Measurements from ENCODE around the gene TBC1D5. TPM values are rescaled to one million over a fixed set of nuclear protein-coding genes. Genes with fewer than 3 reads are reported as not detected.

TBC1D5 gene
- total RNA-seq, 1 donor from 2014 or later = 75.6 TPM

DNA sequence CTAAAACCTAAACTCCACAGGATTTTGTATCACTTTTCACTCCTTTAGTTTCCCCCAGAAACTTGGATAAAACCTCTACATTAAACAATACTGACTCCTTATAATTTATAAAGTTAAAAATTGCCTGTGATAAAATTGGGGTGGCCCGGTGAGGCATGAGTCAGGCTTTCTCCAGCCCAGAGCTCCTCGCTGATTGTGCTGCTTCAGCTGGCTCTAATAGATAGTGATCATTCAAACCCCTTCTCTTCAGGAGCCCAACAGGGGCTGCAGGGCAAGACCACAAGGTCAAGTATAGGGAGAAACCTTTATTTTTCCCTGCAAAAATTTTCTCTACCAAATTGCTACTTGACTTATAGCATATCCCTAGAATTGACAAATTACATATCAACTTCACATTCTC lies 549.4 kb downstream of the TBC1D5 start:
- TF ChIP-seq, protein P1, sequence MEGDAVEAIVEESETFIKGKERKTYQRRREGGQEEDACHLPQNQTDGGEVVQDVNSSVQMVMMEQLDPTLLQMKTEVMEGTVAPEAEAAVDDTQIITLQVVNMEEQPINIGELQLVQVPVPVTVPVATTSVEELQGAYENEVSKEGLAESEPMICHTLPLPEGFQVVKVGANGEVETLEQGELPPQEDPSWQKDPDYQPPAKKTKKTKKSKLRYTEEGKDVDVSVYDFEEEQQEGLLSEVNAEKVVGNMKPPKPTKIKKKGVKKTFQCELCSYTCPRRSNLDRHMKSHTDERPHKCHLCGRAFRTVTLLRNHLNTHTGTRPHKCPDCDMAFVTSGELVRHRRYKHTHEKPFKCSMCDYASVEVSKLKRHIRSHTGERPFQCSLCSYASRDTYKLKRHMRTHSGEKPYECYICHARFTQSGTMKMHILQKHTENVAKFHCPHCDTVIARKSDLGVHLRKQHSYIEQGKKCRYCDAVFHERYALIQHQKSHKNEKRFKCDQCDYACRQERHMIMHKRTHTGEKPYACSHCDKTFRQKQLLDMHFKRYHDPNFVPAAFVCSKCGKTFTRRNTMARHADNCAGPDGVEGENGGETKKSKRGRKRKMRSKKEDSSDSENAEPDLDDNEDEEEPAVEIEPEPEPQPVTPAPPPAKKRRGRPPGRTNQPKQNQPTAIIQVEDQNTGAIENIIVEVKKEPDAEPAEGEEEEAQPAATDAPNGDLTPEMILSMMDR (IDR thresholded peaks at IDR 0.05) = no peak
- ATAC-seq = no peak
- no peaks in the 10 kb centered on the region for H3K9me3 ChIP-seq

DNA sequence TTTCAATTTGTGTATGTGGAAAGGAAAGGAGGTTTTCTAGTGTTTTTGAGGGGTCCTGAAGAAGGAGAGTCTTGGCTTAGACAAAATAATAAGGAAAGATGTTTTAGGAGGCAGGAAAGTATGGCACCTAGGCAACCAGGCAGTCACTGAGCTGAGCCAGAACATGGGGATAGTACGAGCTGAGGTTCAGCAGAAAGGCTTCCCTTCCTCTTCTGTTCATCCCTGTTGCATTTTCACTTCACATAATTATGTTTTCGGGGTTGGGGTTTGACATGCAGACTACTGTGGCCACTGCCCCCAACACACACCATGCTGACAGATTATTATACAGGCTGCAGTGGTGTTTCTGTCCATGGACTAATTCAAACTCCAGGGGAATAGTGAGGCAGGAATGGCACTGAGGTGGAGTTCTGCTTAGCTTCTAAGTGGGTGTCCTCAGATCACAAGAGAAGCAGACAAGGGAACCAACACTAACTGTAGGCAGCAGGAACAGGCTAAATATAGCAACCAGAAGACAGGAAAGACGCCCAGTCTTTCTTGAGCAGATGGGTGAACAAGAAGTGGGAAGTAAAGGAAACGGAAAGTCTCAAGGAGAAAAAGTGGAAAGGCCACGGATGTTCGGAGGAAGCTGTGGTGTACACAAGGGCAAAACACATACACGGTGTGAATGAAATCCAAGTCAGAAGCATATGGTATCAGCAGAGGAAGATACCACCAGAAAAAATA lies 551.9 kb downstream of the TBC1D5 start:
- ATAC-seq = peak in 1 of 2 donors; percentile 41
- intact Hi-C loops (cut with DNase I) = no loop called here
- Histone ChIP-seq H3K36me3 (no peaks in the 10 kb centered on the region), H3K9me3 (no peaks in the 10 kb centered on the region), H3K27me3 (ENCODE audit: low read depth) (no peaks in the 10 kb centered on the region), H3K27ac (no peak overlapping the region), H3K4me3 (no peak overlapping the region), H3K4me1 (peaks cover 13% of the 10 kb centered on the region)
- TF ChIP-seq, protein P1 (IDR thresholded peaks at IDR 0.05) = no peak
- DNase-seq = no peak

More for the DNA sequence above, 549.4 kb downstream of the TBC1D5 start:
- Histone ChIP-seq H3K27me3 (ENCODE audit: low read depth) (no peaks in the 10 kb centered on the region), H3K4me3 (no peak overlapping the region), H3K36me3 (no peaks in the 10 kb centered on the region), H3K4me1 (peaks cover 21% of the 10 kb centered on the region), H3K27ac (no peak overlapping the region)
- DNase-seq = no peak
- intact Hi-C loops (cut with DNase I) = no loop called here

DNA sequence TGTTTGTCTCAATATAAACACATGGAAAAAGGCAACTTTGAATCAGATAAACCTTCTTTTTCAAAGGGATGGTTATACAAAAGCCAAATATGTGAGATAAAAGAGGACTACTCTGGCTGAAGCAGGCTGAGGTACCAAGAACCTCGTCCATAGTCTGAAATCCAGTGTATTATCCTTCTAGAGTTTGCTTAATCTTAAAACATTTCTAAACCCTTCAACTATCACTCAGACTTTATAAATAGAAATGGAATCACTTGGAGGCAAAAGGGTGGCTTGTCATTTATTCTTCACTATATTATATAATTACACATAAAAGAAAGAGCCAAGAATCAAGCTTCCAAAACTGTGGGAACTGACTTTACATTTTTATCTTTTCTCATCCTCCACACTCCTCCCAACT lies 554.1 kb downstream of the TBC1D5 start:
- Histone ChIP-seq H3K4me1 (peaks cover 6% of the 10 kb centered on the region), H3K27me3 (ENCODE audit: low read depth) (no peaks in the 10 kb centered on the region), H3K9me3 (no peaks in the 10 kb centered on the region), H3K27ac (no peak overlapping the region), H3K36me3 (peaks cover 16% of the 10 kb centered on the region), H3K4me3 (no peak overlapping the region)
- ATAC-seq (no peak), DNase-seq (no peak)
- TF ChIP-seq, protein P1 (IDR thresholded peaks at IDR 0.05) = no peak
- intact Hi-C loops (cut with DNase I) = no loop called here

DNA sequence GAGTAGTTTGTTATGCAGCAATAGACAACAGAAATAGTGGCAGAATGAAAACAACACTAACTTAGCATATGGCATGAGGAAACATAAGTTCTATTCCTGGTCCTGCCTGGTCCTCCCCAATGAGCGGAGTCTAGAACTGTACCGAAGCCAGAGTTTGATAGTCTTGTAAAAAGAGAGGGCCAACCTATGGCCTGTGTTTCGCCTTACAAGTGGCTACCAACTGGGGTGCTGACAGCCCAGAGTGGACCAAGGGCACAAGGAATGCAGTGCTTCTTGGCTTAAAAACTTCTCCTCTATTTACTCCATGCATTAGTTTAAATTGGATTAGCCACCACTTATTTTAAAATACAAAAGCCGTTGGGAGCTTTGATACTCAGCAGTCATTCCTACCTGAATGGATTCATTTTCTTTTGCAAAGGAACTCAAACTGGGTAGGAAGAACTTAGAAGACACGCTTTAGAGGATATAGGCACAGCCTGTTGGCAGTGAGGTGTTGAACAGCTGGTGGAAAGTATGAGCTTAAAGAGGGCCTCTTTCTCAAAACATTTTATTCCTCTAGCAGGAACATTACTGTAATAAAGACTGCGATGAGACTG lies 554.7 kb downstream of the TBC1D5 start:
- Histone ChIP-seq H3K4me3 (no peak overlapping the region), H3K36me3 (peaks cover 21% of the 10 kb centered on the region), H3K9me3 (no peaks in the 10 kb centered on the region), H3K4me1 (peaks cover 6% of the 10 kb centered on the region), H3K27me3 (ENCODE audit: low read depth) (no peaks in the 10 kb centered on the region), H3K27ac (no peak overlapping the region)
- intact Hi-C loops (cut with DNase I) = no loop called here
- no peak for DNase-seq
- ATAC-seq = no peak
- TF ChIP-seq, protein P1 (IDR thresholded peaks at IDR 0.05) = no peak

DNA sequence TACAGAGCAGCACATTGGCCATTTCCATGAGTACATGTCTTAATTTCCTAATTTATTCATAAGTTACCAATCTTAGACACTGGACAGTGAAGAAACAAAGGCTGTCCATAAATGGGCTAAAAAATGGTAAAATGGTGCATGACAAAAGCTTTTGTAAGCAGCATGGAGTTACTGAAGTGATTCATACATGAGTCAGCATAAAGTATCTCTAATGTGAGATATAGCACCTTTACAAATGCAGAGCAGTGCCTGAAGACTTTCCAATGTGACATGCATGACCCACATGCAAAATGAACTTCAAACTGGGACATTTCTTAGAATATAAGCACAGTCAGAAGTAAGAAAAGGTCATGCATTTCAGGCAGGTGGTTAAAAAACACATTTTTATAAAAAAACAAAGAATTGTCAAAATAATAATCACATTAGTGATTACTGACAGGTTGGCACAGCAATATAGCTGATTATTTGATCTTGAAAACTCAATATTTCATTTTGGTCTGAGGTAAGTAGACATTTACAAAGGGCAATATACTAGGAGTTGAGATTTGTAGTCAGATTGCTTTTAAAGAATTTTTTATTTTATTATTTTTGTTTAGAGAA lies 558.4 kb downstream of the TBC1D5 start:
- ATAC-seq = no peak
- TF ChIP-seq, protein P1 (IDR thresholded peaks at IDR 0.05) = no peak

More for the DNA sequence above, 558.4 kb downstream of the TBC1D5 start:
- Histone ChIP-seq H3K36me3 (peaks cover 22% of the 10 kb centered on the region), H3K27me3 (ENCODE audit: low read depth) (no peaks in the 10 kb centered on the region), H3K4me1 (no peaks in the 10 kb centered on the region), H3K4me3 (no peak overlapping the region), H3K9me3 (no peaks in the 10 kb centered on the region), H3K27ac (no peak overlapping the region)
- no peak for DNase-seq
- intact Hi-C loops (cut with DNase I) = no loop called here
